PC-3 (cell line): ENCODE measurements around the gene MAP3K8. TPM values are rescaled to one million over a fixed set of nuclear protein-coding genes. Genes with fewer than 3 reads are reported as not detected.

Experiments used
- ATAC-seq: fragments of 200-7000 bp; cut with Tn5 transposase; 2 replicates; pipeline ENCODE4 v1.9.1; 2020; ENCODE audit warnings: mild to moderate bottlenecking, moderate library complexity
- BruUV-seq: library from RNA; stranded (reverse); fragments of 400-500 nt; replicated peaks from 2 replicates; lab custom pipeline; 2021; lab: Mats Ljungman, UMichigan
- CTCF ChIA-PET: fragments of 300-600 bp; sonication (Branson Sonifier 250); formaldehyde crosslinking; loops from one replicate; lab custom pipeline; 2022; ENCODE audit warnings: antibody characterized with exemption; lab: Charles Lee
- POLR2A ChIA-PET: fragments of 300-600 bp; sonication (Branson Sonifier 250); formaldehyde crosslinking; loops from one replicate; lab custom pipeline; 2022; ENCODE audit warnings: antibody characterized with exemption; ENCODE audit not compliant: unreplicated experiment; lab: Charles Lee
- DNase-seq: peaks from one replicate; pipeline ENCODE4 v3.0.0-alpha.2; 2015
- H2AFZ ChIP-seq: fragments of 300-600 bp; sonication (generic); 2 replicates; pipeline ENCODE4 v1.6.0; 2016; ENCODE audit warnings: antibody characterized with exemption, low read length
- H3F3A ChIP-seq: fragments of 300-600 bp; sonication (generic); one replicate; pipeline ENCODE4 v1.6.0; 2017; ENCODE audit warnings: antibody characterized with exemption, low read length, control low read depth, mild to moderate bottlenecking; ENCODE audit not compliant: unreplicated experiment
- H3K27ac ChIP-seq: fragments of 300-600 bp; sonication (generic); 2 replicates; pipeline ENCODE4 v1.5.1; 2016; ENCODE audit warnings: mild to moderate bottlenecking, low read length
- H3K27me3 ChIP-seq: fragments of 300-600 bp; sonication (generic); 2 replicates; pipeline ENCODE4 v1.6.1; 2016; ENCODE audit warnings: low read length, mixed read lengths
- H3K36me3 ChIP-seq: fragments of 300-600 bp; sonication (generic); 2 replicates; pipeline ENCODE4 v1.6.1; 2016; ENCODE audit warnings: low read depth, mixed run types, low read length, mixed read lengths
- H3K4me1 ChIP-seq: fragments of 300-600 bp; sonication (generic); 2 replicates; pipeline ENCODE4 v1.5.1; 2016; ENCODE audit warnings: low read length; ENCODE audit not compliant: insufficient read depth
- H3K4me2 ChIP-seq: fragments of 300-600 bp; sonication (generic); 2 replicates; pipeline ENCODE4 v1.6.0; 2016; ENCODE audit warnings: low read length
- H3K4me3 ChIP-seq: fragments of 300-600 bp; sonication (generic); 2 replicates; pipeline ENCODE4 v1.5.1; 2016; ENCODE audit warnings: mild to moderate bottlenecking, low read length, mixed read lengths
- H3K79me2 ChIP-seq: fragments of 300-600 bp; sonication (generic); 2 replicates; pipeline ENCODE4 v1.6.1; 2017; ENCODE audit warnings: low read length, mixed read lengths
- H3K9ac ChIP-seq: fragments of 300-600 bp; sonication (generic); 2 replicates; pipeline ENCODE4 v1.6.0; 2016; ENCODE audit warnings: mild to moderate bottlenecking, low read length
- H3K9me2 ChIP-seq: fragments of 300-600 bp; sonication (generic); replicated peaks from 2 replicates; pipeline ENCODE4 v1.6.1; 2016; ENCODE audit warnings: mixed run types, low read length, mixed read lengths
- H3K9me3 ChIP-seq: fragments of 300-600 bp; sonication (generic); 2 replicates; pipeline ENCODE4 v1.6.1; 2016; ENCODE audit warnings: low read length, mixed read lengths
- H4K20me1 ChIP-seq: fragments of 300-600 bp; sonication (generic); 2 replicates; pipeline ENCODE4 v1.6.1; 2016; ENCODE audit warnings: low read length, mixed read lengths
- CTCF ChIP-seq: fragments of 300-600 bp; sonication (generic); conservative IDR thresholded peaks from 2 replicates; pipeline ENCODE4 v1.5.1; 2017; ENCODE audit warnings: antibody characterized with exemption, low read depth, mild to moderate bottlenecking, low read length
- EZH2 ChIP-seq: fragments of 300-600 bp; sonication (generic); IDR thresholded peaks from one replicate; pipeline ENCODE4 v1.6.1; 2017; ENCODE audit warnings: antibody characterized with exemption, mild to moderate bottlenecking, low read length; ENCODE audit not compliant: unreplicated experiment
- EZH2phosphoT487 ChIP-seq: fragments of 300-600 bp; sonication (generic); IDR thresholded peaks from 2 replicates; pipeline ENCODE4 v1.6.1; 2018; ENCODE audit warnings: mild to moderate bottlenecking, antibody characterized with exemption, low read length, borderline replicate concordance
- intact Hi-C: fragments of 100-400 bp; cut with micrococcal nuclease; formaldehyde crosslinking; loops from 2 replicates; pipeline ENCODE4 v1.9.0; 2023
- total RNA-seq: library from RNA; depleted of rRNA; stranded (reverse); fragments of >200 nt; gene quantifications from 2 replicates; pipeline ENCODE4 v1.2.3, GENCODE V29; 2014

The MAP3K8 gene
- total RNA-seq, 1 experiment from 2014 or later: 6.5 TPM

GRCh38 chr10:30462513-30462912 lies 28.5 kb downstream of the MAP3K8 start:
- Histone ChIP-seq H3K79me2 (no peaks in the 10 kb centered on the region), H3K36me3 (no peaks in the 10 kb centered on the region; the same call in 1 of the 2 replicates), H3K9me3 (no peaks in the 10 kb centered on the region), H3F3A (no peaks in the 10 kb centered on the region), H3K9me2 (no peaks in the 10 kb centered on the region), H4K20me1 (no peaks in the 10 kb centered on the region), H2AFZ (no peak overlapping the region), H3K9ac (no peak overlapping the region), H3K27me3 (no peaks in the 10 kb centered on the region), H3K4me1 (no peaks in the 10 kb centered on the region), H3K4me3 (no peak overlapping the region), H3K27ac (no peak overlapping the region), H3K4me2 (no peak overlapping the region)
- ChIA-PET CTCF (no interaction called here), POLR2A (no interaction called here)
- intact Hi-C loops: no loop called here
- DNase-seq (no peak), ATAC-seq (no peak)
- TF ChIP-seq EZH2 (no peak), CTCF (no peak), EZH2phosphoT487 (no peak)
- BruUV-seq: no TSS peak

DNA sequence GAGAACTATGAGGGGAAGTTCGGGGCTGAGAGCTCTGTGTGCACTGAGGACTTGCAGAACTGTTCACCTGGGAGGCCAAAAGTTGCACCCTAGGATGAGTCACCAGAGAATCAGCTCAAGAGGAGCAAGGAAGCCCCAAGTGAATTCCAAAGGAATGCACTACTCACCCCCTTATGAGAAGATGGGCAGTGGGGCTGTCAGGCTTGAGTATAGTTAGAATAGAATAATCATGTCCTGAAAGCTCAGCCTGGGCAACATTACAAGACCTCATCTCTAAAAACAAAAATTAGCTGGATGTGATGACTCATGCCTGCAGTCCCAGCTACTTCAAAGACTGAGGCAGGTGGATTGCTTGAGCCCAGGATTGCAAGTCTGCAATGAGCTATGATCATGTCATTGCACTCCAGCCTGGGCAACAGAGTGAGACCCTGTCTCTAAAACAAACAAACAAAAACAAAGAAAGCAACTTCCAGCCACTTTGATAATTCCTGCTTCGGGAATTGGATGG lies 30.0 kb downstream of the MAP3K8 start:
- DNase-seq (peak; percentile 23), ATAC-seq (no peak)
- TF ChIP-seq EZH2phosphoT487: no peak
- TF ChIP-seq EZH2: no peak
- TF ChIP-seq CTCF: no peak

DNA sequence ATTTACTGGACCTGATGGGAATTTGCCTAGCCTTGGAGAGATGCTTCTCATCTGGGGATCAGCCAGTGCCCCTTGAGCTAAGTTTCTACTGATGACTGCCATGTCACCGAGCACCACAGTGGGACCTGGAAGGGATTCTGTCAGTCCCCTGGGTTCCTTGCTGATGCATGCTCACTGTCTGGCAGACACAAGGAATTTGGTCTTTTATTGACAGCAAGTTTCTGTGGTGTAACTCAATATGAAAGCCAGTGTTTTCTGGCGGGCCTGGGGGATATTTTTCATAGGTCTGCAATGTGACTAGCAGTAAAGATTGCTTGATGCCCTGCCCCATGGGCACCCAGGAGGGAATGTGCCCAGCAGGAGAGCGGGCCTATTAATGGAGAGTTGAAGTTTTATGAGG lies 30.7 kb downstream of the MAP3K8 start:
- TF ChIP-seq CTCF: no peak
- TF ChIP-seq EZH2phosphoT487: no peak
- no peak for TF ChIP-seq EZH2
- no peak overlapping the region for H3K4me2 ChIP-seq
- no peaks in the 10 kb centered on the region for H3K9me3 ChIP-seq
- no peaks in the 10 kb centered on the region for H3F3A ChIP-seq
- H3K36me3 ChIP-seq: no peaks in the 10 kb centered on the region; the same call in 1 of the 2 replicates
- no peak overlapping the region for H3K9ac ChIP-seq
- no peak overlapping the region for H3K27ac ChIP-seq
- H3K4me3 ChIP-seq: no peak overlapping the region
- H3K27me3 ChIP-seq: no peaks in the 10 kb centered on the region
- ChIA-PET CTCF (no interaction called here), POLR2A (no interaction called here)
- H4K20me1 ChIP-seq: no peaks in the 10 kb centered on the region
- DNase-seq (no peak), ATAC-seq (no peak)
- H2AFZ ChIP-seq: no peak overlapping the region
- H3K9me2 ChIP-seq: no peaks in the 10 kb centered on the region
- no TSS peak for BruUV-seq
- intact Hi-C loops: no loop called here
- no peaks in the 10 kb centered on the region for H3K79me2 ChIP-seq
- H3K4me1 ChIP-seq: no peaks in the 10 kb centered on the region

More for the DNA sequence above, 30.0 kb downstream of the MAP3K8 start:
- no peak overlapping the region for H3K27ac ChIP-seq
- ChIA-PET CTCF (no interaction called here), POLR2A (no interaction called here)
- intact Hi-C loops: no loop called here
- no peaks in the 10 kb centered on the region for H3K9me2 ChIP-seq
- no peaks in the 10 kb centered on the region for H3K9me3 ChIP-seq
- no peaks in the 10 kb centered on the region for H3F3A ChIP-seq
- no peaks in the 10 kb centered on the region for H4K20me1 ChIP-seq
- no peaks in the 10 kb centered on the region for H3K27me3 ChIP-seq
- no peak overlapping the region for H3K9ac ChIP-seq
- H3K4me2 ChIP-seq: no peak overlapping the region
- no peak overlapping the region for H2AFZ ChIP-seq
- no peaks in the 10 kb centered on the region for H3K4me1 ChIP-seq
- H3K79me2 ChIP-seq: no peaks in the 10 kb centered on the region
- H3K36me3 ChIP-seq: no peaks in the 10 kb centered on the region; the same call in 1 of the 2 replicates
- BruUV-seq: TSS peak; percentile 14
- no peak overlapping the region for H3K4me3 ChIP-seq
